Measurements from ENCODE around the gene KAT6B.
A peak's percentile ranks its signal among the peaks of the same experiment; 100 is the strongest.

The KAT6B gene

GRCh38 chr10:74824184-74824899 lies 2.1 kb upstream of the KAT6B start:
- peak overlapping the region; percentile 78 for H3K4me3 ChIP-seq
- H3K27ac ChIP-seq = peak overlapping the region; percentile 90 to 92
- DNase-seq (ENCODE audit: low spot score) = no peak
- TF ChIP-seq CTCF (IDR thresholded peaks at IDR 0.05) = no peak

- H3K4me3 ChIP-seq = peak overlapping the region; percentile 78
- no peak for TF ChIP-seq CTCF (IDR thresholded peaks at IDR 0.05)
- DNase-seq (ENCODE audit: low spot score) = peak; percentile 78
- peak overlapping the region; percentile 90 to 92 for H3K27ac ChIP-seq
Observed at GRCh38 chr10:74824900-74825370, 1.5 kb upstream of the KAT6B start.

GRCh38 chr10:74825371-74826141 lies 844 bp upstream of the KAT6B start:
- H3K27ac ChIP-seq = peak overlapping the region; percentile 90 to 92
- no peak for TF ChIP-seq CTCF (IDR thresholded peaks at IDR 0.05)
- no peak for DNase-seq (ENCODE audit: low spot score)
- H3K4me3 ChIP-seq = peak overlapping the region; percentile 78

- DNase-seq (ENCODE audit: low spot score) = no peak
- Histone ChIP-seq H3K4me3 (peak overlapping the region; percentile 77), H3K27ac (peak overlapping the region; percentile 96 to 98)
- no peak for TF ChIP-seq CTCF (IDR thresholded peaks at IDR 0.05)
Observed at GRCh38 chr10:74827045-74827441, 643 bp downstream of the KAT6B start.

GRCh38 chr10:74827694-74828093 lies 1.3 kb downstream of the KAT6B start:
- no peak for TF ChIP-seq CTCF (IDR thresholded peaks at IDR 0.05)
- H3K4me3 ChIP-seq = peak overlapping the region; percentile 77
- H3K27ac ChIP-seq = peak overlapping the region; percentile 96 to 98
- no peak for DNase-seq (ENCODE audit: low spot score)

GRCh38 chr10:74828946-74829345 lies 2.5 kb downstream of the KAT6B start:
- Histone ChIP-seq H3K4me3 (no peak overlapping the region), H3K27ac (no peak overlapping the region)
- no peak for TF ChIP-seq CTCF (IDR thresholded peaks at IDR 0.05)
- DNase-seq (ENCODE audit: low spot score) = no peak

All from coronary artery (tissue), 2 donors.